Esophagus muscularis mucosa (tissue), 4 donors: ENCODE results near the gene PGP. TPM values are rescaled to one million over a fixed set of nuclear protein-coding genes. Genes with fewer than 3 reads are reported as not detected.

Experiments used
- DNase-seq: peaks from one replicate; pipeline ENCODE4 v3.0.0-alpha.2; 2017; ENCODE audit errors: extremely low spot score
- H3K27ac ChIP-seq, 4 donors: fragments of 200-600 bp; sonication (generic); replicated peaks in 1 of 4; 1 replicate in 3 of 4; 2 replicates in 1 of 4; pipeline ENCODE4 v1.5.1; 2016 to 2019; ENCODE audit warnings: mild to moderate bottlenecking in 1 of 4
- H3K27me3 ChIP-seq, 4 donors: fragments of 200-600 bp; sonication (generic); one replicate each; pipeline versions ENCODE4 v1.5.1 to v1.6.0; 2016 to 2019
- H3K36me3 ChIP-seq, 4 donors: fragments of 200-600 bp; sonication (generic); one replicate each; pipeline ENCODE4 v1.5.1; 2016 to 2019
- H3K4me1 ChIP-seq, 4 donors: fragments of 200-600 bp; sonication (generic); one replicate each; pipeline ENCODE4 v1.5.1; 2016 to 2019
- H3K4me3 ChIP-seq, 4 donors: fragments of 200-600 bp; sonication (generic); 1 replicate in 2 of 4; 2 replicates in 2 of 4; pipeline ENCODE4 v1.5.1; 2016 to 2019; ENCODE audit warnings: mild to moderate bottlenecking in 4 of 4, moderate library complexity in 1 of 4
- H3K9me3 ChIP-seq, 4 donors: fragments of 200-600 bp; sonication (generic); 1 replicate in 3 of 4; 2 replicates in 1 of 4; pipeline ENCODE4 v1.5.1; 2016 to 2019
- CTCF ChIP-seq, 3 experiments: fragments of 200-600 bp in 2 of 3; fragments of 450-650 bp in 1 of 3; sonication (generic) in 2 of 3; IDR thresholded peaks; one replicate each; pipeline ENCODE4 v1.5.1; 2017 to 2019; ENCODE audit warnings: antibody characterized with exemption in 3 of 3, mild to moderate bottlenecking in 2 of 3, moderate library complexity in 1 of 3
- EP300 ChIP-seq: sonication (generic); formaldehyde crosslinking; IDR thresholded peaks from one replicate; pipeline ENCODE4 v1.6.1; 2017; ENCODE audit warnings: antibody characterized with exemption
- POLR2A ChIP-seq: fragments of 450-650 bp; IDR thresholded peaks from one replicate; pipeline ENCODE4 v1.6.1; 2017; ENCODE audit warnings: antibody characterized with exemption, moderate library complexity, mild to moderate bottlenecking, low read depth
- POLR2AphosphoS5 ChIP-seq, 2 donors: sonication (generic); formaldehyde crosslinking; IDR thresholded peaks; one replicate each; pipeline ENCODE4 v1.6.1; 2017; ENCODE audit warnings: antibody characterized with exemption in 2 of 2
- WGBS: methylation state at CpG from one replicate; pipeline ENCODE4 v1.1.5; 2018; 5-methylcytosine and 5-hydroxymethylcytosine counted together
- intact Hi-C: fragments of 100-400 bp; cut with DNase I; formaldehyde crosslinking; loops from one replicate; pipeline ENCODE4 v1.15.1; 2023
- total RNA-seq, 4 donors: library from RNA; depleted of rRNA; stranded (reverse); fragments of >200 nt; gene quantifications; one replicate each; pipeline versions ENCODE4 v1.1.0 to v1.2.1, GENCODE V29; 2016

PGP gene
- total RNA-seq, 4 donors from 2014 or later, result 8.9 to 20.0 (median 13.7) TPM

GRCh38 chr16:2167068-2167638 is 47.5 kb downstream of the PGP start:
- whole genome bisulfite sequencing, result 84% methylated on average over 9 of the region's 18 CpGs
- no peaks in the 10 kb centered on the region for H3K9me3 ChIP-seq
- peaks cover 36 to 76% (median 66%) of the 10 kb centered on the region in 4 donors for H3K36me3 ChIP-seq
- no peak for DNase-seq
- peaks cover 0 to 23% (median 11%) of the 10 kb centered on the region in 4 donors for H3K4me1 ChIP-seq
- H3K27me3 ChIP-seq, result no peaks in the 10 kb centered on the region
- no peak overlapping the region for H3K4me3 ChIP-seq
- H3K27ac ChIP-seq, result no peak overlapping the region
- intact Hi-C loops, result no loop called here
- no peak for TF ChIP-seq CTCF (IDR thresholded peaks at IDR 0.05)
- no peak for TF ChIP-seq POLR2AphosphoS5 (IDR thresholded peaks at IDR 0.05)
- no peak for TF ChIP-seq POLR2A
- no peak for TF ChIP-seq EP300

GRCh38 chr16:2166263-2167067 is 48.2 kb downstream of the PGP start:
- H3K36me3 ChIP-seq, result peaks cover 30 to 69% (median 59%) of the 10 kb centered on the region in 4 donors
- intact Hi-C loops, result no loop called here
- DNase-seq, result no peak

GRCh38 chr16:2165861-2166260 is 48.8 kb downstream of the PGP start:
- H3K4me3 ChIP-seq, result no peak overlapping the region
- no peaks in the 10 kb centered on the region for H3K9me3 ChIP-seq
- TF ChIP-seq POLR2AphosphoS5 (IDR thresholded peaks at IDR 0.05) (no peak), EP300 (no peak), POLR2A (no peak), CTCF (IDR thresholded peaks at IDR 0.05) (no peak)
- H3K27ac ChIP-seq, result no peak overlapping the region
- peaks cover 0 to 36% (median 24%) of the 10 kb centered on the region in 4 donors for H3K4me1 ChIP-seq
- no peaks in the 10 kb centered on the region for H3K27me3 ChIP-seq
- WGBS, result 91% methylated on average over 11 of the region's 12 CpGs
- DNase-seq, result no peak
- peaks cover 24 to 63% (median 53%) of the 10 kb centered on the region in 4 donors for H3K36me3 ChIP-seq
- intact Hi-C loops, result no loop called here

More at GRCh38 chr16:2166263-2167067, 48.2 kb downstream of the PGP start:
- WGBS, result 96% methylated on average over 16 of the region's 17 CpGs
- Histone ChIP-seq H3K4me1 (peaks cover 0 to 30% (median 18%) of the 10 kb centered on the region in 4 donors), H3K27ac (no peak overlapping the region), H3K4me3 (no peak overlapping the region), H3K9me3 (no peaks in the 10 kb centered on the region), H3K27me3 (no peaks in the 10 kb centered on the region)
- TF ChIP-seq CTCF (IDR thresholded peaks at IDR 0.05) (no peak), POLR2AphosphoS5 (IDR thresholded peaks at IDR 0.05) (no peak), EP300 (no peak)

- intact Hi-C loops, result loop anchor here (5.0 kb wide), 1 partner anchor 49 kb away; the partner anchor contains the start of genes BRICD5 and PGP
- H3K4me3 ChIP-seq, result no peak overlapping the region
- peaks cover 13 to 39% (median 35%) of the 10 kb centered on the region in 4 donors for H3K36me3 ChIP-seq
- WGBS, result 77% methylated on average over 5 of the region's 26 CpGs
- no peaks in the 10 kb centered on the region for H3K27me3 ChIP-seq
- no peak for DNase-seq
- H3K9me3 ChIP-seq, result no peaks in the 10 kb centered on the region
- H3K4me1 ChIP-seq, result peaks cover 19 to 52% (median 49%) of the 10 kb centered on the region in 4 donors
- no peak for TF ChIP-seq POLR2AphosphoS5 (IDR thresholded peaks at IDR 0.05)
- TF ChIP-seq CTCF (IDR thresholded peaks at IDR 0.05), result no peak
- TF ChIP-seq POLR2A, result no peak
- TF ChIP-seq EP300, result no peak
- H3K27ac ChIP-seq, result peak overlapping the region in 1 of 4 donors; percentile 90
Measured at GRCh38 chr16:2163211-2163881, 51.3 kb downstream of the PGP start.
